ENCODE data around the gene SPC24.
"Not testable (repeated sequence)": the region's sequence is repeated elsewhere in the genome, so short reads cannot be mapped to it uniquely, and the experiment has no call there.

SPC24 gene

GRCh38 chr19:11164296-11164695 is 8.7 kb upstream of the SPC24 start:
- DNase-seq = no peak

- DNase-seq = not testable (repeated sequence)
These were observed 4.8 kb upstream of the SPC24 start for GRCh38 chr19:11160440-11160768.

GRCh38 chr19:11159598-11160439 is 4.2 kb upstream of the SPC24 start:
- no peak for DNase-seq

- DNase-seq = no peak
These were observed 917 bp downstream of the SPC24 start for GRCh38 chr19:11154683-11155047.

- no peak for DNase-seq
These were observed 3.1 kb downstream of the SPC24 start for GRCh38 chr19:11152318-11153062.

- DNase-seq = no peak
These were observed 4.4 kb downstream of the SPC24 start for GRCh38 chr19:11151181-11151580.

- DNase-seq = no peak
These were observed 7.6 kb downstream of the SPC24 start for GRCh38 chr19:11148001-11148400.

GRCh38 chr19:11145536-11145924 is 10.1 kb downstream of the SPC24 start:
- no peak for DNase-seq

- no peak for DNase-seq
These were observed 12.9 kb downstream of the SPC24 start for GRCh38 chr19:11142528-11143171.

- DNase-seq = no peak
These were observed 13.6 kb downstream of the SPC24 start for GRCh38 chr19:11141937-11142527.

GRCh38 chr19:11140896-11141295 is 14.7 kb downstream of the SPC24 start:
- no peak for DNase-seq

GRCh38 chr19:11140023-11140538 is 15.5 kb downstream of the SPC24 start:
- not testable (repeated sequence) for DNase-seq

GRCh38 chr19:11138601-11139300 is 16.8 kb downstream of the SPC24 start:
- DNase-seq = peak; percentile 44

GRCh38 chr19:11137542-11138384 is 17.8 kb downstream of the SPC24 start:
- peak; percentile 46 for DNase-seq

- DNase-seq = no peak
These were observed 19.0 kb downstream of the SPC24 start for GRCh38 chr19:11136400-11137101.

GRCh38 chr19:11131471-11131870 is 24.1 kb downstream of the SPC24 start:
- no peak for DNase-seq

- peak; percentile 60 for DNase-seq
These were observed 24.6 kb downstream of the SPC24 start for GRCh38 chr19:11130824-11131455.

- DNase-seq = no peak
These were observed 27.7 kb downstream of the SPC24 start for GRCh38 chr19:11127905-11128304.

GRCh38 chr19:11125994-11126685 is 29.4 kb downstream of the SPC24 start:
- peak; percentile 53 for DNase-seq

- DNase-seq = not testable (repeated sequence)
These were observed 31.4 kb downstream of the SPC24 start for GRCh38 chr19:11124157-11124556.

Data from inflammatory macrophage treated with lipopolysaccharide for 4 hours (primary cell).